Measurements from ENCODE around the gene ZNF181. TPM values are rescaled to one million over a fixed set of nuclear protein-coding genes. Genes with fewer than 3 reads are reported as not detected.

ZNF181 gene
- total and polyA plus RNA-seq, 3 donors from 2014 or later: 10.7 to 18.5 (median 16.1) TPM

GRCh38 chr19:34712395-34713261 lies 21.4 kb upstream of the ZNF181 start:
- Histone ChIP-seq H3K27ac (no peak overlapping the region), H3K36me3 (ENCODE audit: low read depth, missing control alignments) (no peaks in the 10 kb centered on the region), H3K4me1 (no peaks in the 10 kb centered on the region), H3K4me3 (no peak overlapping the region), H3K27me3 (no peaks in the 10 kb centered on the region), H3K9me3 (no peaks in the 10 kb centered on the region)
- peak; percentile 71 for DNase-seq
- TF ChIP-seq, protein P1, sequence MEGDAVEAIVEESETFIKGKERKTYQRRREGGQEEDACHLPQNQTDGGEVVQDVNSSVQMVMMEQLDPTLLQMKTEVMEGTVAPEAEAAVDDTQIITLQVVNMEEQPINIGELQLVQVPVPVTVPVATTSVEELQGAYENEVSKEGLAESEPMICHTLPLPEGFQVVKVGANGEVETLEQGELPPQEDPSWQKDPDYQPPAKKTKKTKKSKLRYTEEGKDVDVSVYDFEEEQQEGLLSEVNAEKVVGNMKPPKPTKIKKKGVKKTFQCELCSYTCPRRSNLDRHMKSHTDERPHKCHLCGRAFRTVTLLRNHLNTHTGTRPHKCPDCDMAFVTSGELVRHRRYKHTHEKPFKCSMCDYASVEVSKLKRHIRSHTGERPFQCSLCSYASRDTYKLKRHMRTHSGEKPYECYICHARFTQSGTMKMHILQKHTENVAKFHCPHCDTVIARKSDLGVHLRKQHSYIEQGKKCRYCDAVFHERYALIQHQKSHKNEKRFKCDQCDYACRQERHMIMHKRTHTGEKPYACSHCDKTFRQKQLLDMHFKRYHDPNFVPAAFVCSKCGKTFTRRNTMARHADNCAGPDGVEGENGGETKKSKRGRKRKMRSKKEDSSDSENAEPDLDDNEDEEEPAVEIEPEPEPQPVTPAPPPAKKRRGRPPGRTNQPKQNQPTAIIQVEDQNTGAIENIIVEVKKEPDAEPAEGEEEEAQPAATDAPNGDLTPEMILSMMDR (IDR thresholded peaks at IDR 0.05): peak; percentile 86 to 95 (median 89)
- TF ChIP-seq POLR2A (IDR thresholded peaks at IDR 0.05): no peak
- intact Hi-C loops (cut with DNase I; ENCODE audit: low total_unique reads): no loop called here
- WGBS, 2 donors: 28% methylated on average over 11 of the region's 11 CpGs

- Histone ChIP-seq H3K4me3 (no peak overlapping the region), H3K4me1 (no peaks in the 10 kb centered on the region), H3K27me3 (no peaks in the 10 kb centered on the region), H3K9me3 (no peaks in the 10 kb centered on the region), H3K27ac (no peak overlapping the region), H3K36me3 (ENCODE audit: low read depth, missing control alignments) (no peaks in the 10 kb centered on the region)
- TF ChIP-seq POLR2A (IDR thresholded peaks at IDR 0.05): no peak
- TF ChIP-seq, protein P1 (IDR thresholded peaks at IDR 0.05): no peak
- intact Hi-C loops (cut with DNase I; ENCODE audit: low total_unique reads): no loop called here
- 86 to 100% methylated on average over 2 of the region's 2 CpGs for WGBS, 2 donors
- DNase-seq: no peak
Measured at GRCh38 chr19:34713262-34713637, 20.8 kb upstream of the ZNF181 start.

DNA sequence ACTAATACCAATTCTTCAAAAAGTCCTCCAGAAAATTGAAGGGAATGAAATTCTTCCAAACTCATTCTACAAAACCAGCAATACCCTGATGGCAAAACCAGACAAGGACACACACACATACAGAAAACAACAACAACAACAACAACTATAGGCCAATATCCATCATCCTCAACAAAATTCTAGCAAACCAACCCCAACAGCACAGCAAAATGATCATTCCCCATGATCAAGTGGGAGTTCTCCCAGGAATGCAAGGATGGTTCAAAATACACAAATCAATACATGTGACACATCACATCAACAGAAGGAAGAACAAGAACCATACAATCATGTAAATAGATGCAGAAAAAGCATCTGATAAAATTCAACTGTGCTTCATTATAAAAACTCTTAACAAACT lies 18.7 kb upstream of the ZNF181 start:
- no peak overlapping the region for H3K4me3 ChIP-seq
- H3K27me3 ChIP-seq: no peaks in the 10 kb centered on the region
- H3K27ac ChIP-seq: no peak overlapping the region
- intact Hi-C loops (cut with DNase I; ENCODE audit: low total_unique reads): no loop called here
- TF ChIP-seq POLR2A (IDR thresholded peaks at IDR 0.05): no peak
- TF ChIP-seq, protein P1 (IDR thresholded peaks at IDR 0.05): no peak
- DNase-seq: no peak
- no peaks in the 10 kb centered on the region for H3K9me3 ChIP-seq
- no peaks in the 10 kb centered on the region for H3K36me3 ChIP-seq (ENCODE audit: low read depth, missing control alignments)
- H3K4me1 ChIP-seq: no peaks in the 10 kb centered on the region

DNA sequence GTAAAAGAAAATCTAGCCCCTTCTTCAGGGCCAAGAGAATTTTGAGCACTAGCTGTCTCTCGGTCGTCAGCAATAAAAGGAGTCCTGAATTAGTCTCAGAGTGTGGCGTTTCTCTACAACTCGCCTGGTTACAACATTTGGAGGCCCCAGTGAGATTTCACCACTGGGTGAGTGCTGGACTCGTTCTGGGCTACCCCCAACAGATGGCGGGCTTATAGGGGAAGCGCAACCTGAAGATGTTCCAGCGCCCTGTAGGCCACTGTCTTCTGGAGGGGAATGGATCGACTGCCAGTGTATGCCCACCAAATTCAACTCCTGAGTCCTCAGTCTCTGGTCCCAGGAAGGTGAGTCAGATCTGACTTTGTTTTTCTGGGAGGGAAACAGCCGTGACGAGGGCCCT lies 11.7 kb upstream of the ZNF181 start:
- H3K27me3 ChIP-seq: no peaks in the 10 kb centered on the region
- no peak for TF ChIP-seq POLR2A (IDR thresholded peaks at IDR 0.05)
- TF ChIP-seq, protein P1 (IDR thresholded peaks at IDR 0.05): no peak
- no peaks in the 10 kb centered on the region for H3K36me3 ChIP-seq (ENCODE audit: low read depth, missing control alignments)
- intact Hi-C loops (cut with DNase I; ENCODE audit: low total_unique reads): no loop called here
- no peaks in the 10 kb centered on the region for H3K9me3 ChIP-seq
- no peak overlapping the region for H3K27ac ChIP-seq
- H3K4me1 ChIP-seq: no peaks in the 10 kb centered on the region
- 46 to 50% methylated on average over 11 of the region's 11 CpGs for WGBS, 2 donors
- H3K4me3 ChIP-seq: no peak overlapping the region
- DNase-seq: no peak

DNA sequence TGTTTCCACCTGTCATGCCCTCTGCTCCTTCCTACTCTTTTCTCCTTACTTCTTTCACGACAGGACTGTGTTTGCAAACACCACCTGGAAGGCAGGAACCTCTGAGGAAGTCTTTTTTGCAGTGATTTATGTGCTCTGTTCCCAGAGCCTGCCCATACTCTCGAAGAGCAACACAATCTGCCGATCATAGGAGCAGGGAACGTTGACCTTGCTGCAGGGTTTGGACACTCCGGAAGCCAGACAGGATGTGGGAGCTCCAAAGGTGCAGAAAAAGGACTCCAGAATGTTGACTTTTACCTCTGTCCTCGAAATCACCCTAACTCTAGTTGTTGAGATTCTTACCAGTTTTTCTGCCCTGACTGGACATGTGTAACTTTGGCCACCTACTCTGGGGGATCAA lies 8.6 kb upstream of the ZNF181 start:
- no peaks in the 10 kb centered on the region for H3K4me1 ChIP-seq
- WGBS, 2 donors: 33 to 41% methylated on average over 6 of the region's 6 CpGs
- no peak for TF ChIP-seq POLR2A (IDR thresholded peaks at IDR 0.05)
- TF ChIP-seq, protein P1 (IDR thresholded peaks at IDR 0.05): no peak
- H3K27ac ChIP-seq: no peak overlapping the region
- no peak overlapping the region for H3K4me3 ChIP-seq
- no peaks in the 10 kb centered on the region for H3K9me3 ChIP-seq
- no peaks in the 10 kb centered on the region for H3K27me3 ChIP-seq
- H3K36me3 ChIP-seq (ENCODE audit: low read depth, missing control alignments): no peaks in the 10 kb centered on the region
- intact Hi-C loops (cut with DNase I; ENCODE audit: low total_unique reads): no loop called here
- DNase-seq: no peak

All from testis (tissue), 3 donors.